ENCODE results near the gene CALML5. TPM values are rescaled to one million over a fixed set of nuclear protein-coding genes. Genes with fewer than 3 reads are reported as not detected.

Gene CALML5
- total RNA-seq, 1 experiment from 2014 or later, result not detected

DNA sequence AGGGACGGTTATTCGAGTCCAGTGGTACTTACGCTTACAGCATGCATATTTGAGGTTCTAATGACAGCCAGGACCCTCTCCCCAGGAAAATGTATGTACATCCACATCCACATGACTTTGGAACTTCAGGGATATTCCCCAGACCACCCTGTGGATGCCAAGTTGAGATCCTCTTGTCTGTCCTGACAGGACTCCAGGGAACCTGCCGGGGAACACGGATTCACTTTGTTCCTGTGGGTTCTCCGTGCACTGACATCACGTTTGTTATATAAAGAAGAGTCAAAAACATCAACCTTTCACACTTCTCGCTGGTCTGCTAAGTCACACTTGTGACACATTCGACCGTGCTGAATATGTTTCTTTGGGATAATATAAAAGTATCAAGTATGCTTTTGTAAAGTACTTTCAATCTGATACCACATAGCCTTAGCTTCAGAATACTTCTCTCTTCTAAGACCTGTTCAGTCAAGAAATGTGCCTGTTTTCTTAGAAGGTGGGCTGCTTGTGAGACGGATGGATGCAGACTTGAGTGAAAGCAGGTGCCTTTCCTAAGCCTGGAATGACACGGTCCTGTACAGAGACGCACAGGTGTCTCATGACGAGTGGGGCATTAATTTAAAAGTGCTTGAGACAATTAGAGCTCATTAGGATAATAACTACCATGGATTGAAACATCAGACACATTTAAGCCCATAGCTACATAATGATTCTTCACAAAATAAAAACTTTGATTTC, 38.7 kb downstream of the CALML5 start:
- BruUV-seq (replicated peaks), result no TSS peak
- no peak for TF ChIP-seq TCF7L2 (IDR thresholded peaks at IDR 0.05; ENCODE audit: low read depth, low read length)
- TF ChIP-seq, protein P1, sequence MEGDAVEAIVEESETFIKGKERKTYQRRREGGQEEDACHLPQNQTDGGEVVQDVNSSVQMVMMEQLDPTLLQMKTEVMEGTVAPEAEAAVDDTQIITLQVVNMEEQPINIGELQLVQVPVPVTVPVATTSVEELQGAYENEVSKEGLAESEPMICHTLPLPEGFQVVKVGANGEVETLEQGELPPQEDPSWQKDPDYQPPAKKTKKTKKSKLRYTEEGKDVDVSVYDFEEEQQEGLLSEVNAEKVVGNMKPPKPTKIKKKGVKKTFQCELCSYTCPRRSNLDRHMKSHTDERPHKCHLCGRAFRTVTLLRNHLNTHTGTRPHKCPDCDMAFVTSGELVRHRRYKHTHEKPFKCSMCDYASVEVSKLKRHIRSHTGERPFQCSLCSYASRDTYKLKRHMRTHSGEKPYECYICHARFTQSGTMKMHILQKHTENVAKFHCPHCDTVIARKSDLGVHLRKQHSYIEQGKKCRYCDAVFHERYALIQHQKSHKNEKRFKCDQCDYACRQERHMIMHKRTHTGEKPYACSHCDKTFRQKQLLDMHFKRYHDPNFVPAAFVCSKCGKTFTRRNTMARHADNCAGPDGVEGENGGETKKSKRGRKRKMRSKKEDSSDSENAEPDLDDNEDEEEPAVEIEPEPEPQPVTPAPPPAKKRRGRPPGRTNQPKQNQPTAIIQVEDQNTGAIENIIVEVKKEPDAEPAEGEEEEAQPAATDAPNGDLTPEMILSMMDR (IDR thresholded peaks at IDR 0.05), result no peak
- TF ChIP-seq POLR2AphosphoS5 (IDR thresholded peaks at IDR 0.05; ENCODE audit: low read depth, low read length), result no peak
- TF ChIP-seq SIN3A (IDR thresholded peaks at IDR 0.05; ENCODE audit: borderline replicate concordance, insufficient read depth, low read depth, low read length), result no peak
- TF ChIP-seq REST (IDR thresholded peaks at IDR 0.05; ENCODE audit: insufficient read depth in 1 of 2, low read depth in 2 of 2, low read length in 1 of 2), result no peak
- Histone ChIP-seq H3K4me3 (ENCODE audit: low read depth in 2 of 2, low read length in 2 of 2) (no peak overlapping the region), H3K9me3 (ENCODE audit: control insufficient read depth, insufficient read depth, low read depth, low read length) (no peaks in the 10 kb centered on the region), H3K27me3 (ENCODE audit: control insufficient read depth, insufficient read depth, low read length) (no peaks in the 10 kb centered on the region), H3K27ac (ENCODE audit: low read length) (no peak overlapping the region), H3K36me3 (ENCODE audit: control insufficient read depth, insufficient read depth, low read length) (peaks cover 2% of the 10 kb centered on the region; the same call in 1 of the 2 replicates), H3K4me1 (ENCODE audit: control insufficient read depth, insufficient read depth, low read length) (no peaks in the 10 kb centered on the region)
- DNase-seq (ENCODE audit: low read depth, low spot score) (no peak), ATAC-seq (no peak)
- in situ Hi-C loops (cut with HindIII; ENCODE audit: low pct_unique_long_range_greater_than_20kb, low sequenced_read_pairs) (no loop called here), intact Hi-C loops (cut with micrococcal nuclease; ENCODE audit: unreplicated experiment) (no loop called here)
- CTCF ChIA-PET, result no interaction called here
- POLR2A ChIA-PET, result interaction anchor here (0.6 kb wide), 1 partner anchor 356 kb away, joined by 22 read pairs; no protein-coding TSS in a partner anchor

GRCh38 chr10:5458949-5459747, 40.2 kb downstream of the CALML5 start:
- POLR2A ChIA-PET, result no interaction called here
- H3K36me3 ChIP-seq (ENCODE audit: control insufficient read depth, insufficient read depth, low read length), result peaks cover 11% of the 10 kb centered on the region
- H3K27ac ChIP-seq (ENCODE audit: low read length), result no peak overlapping the region
- no peak for ATAC-seq
- H3K4me3 ChIP-seq (ENCODE audit: low read depth in 2 of 2, low read length in 2 of 2), result no peak overlapping the region
- in situ Hi-C loops (cut with HindIII; ENCODE audit: low pct_unique_long_range_greater_than_20kb, low sequenced_read_pairs) (no loop called here), intact Hi-C loops (cut with micrococcal nuclease; ENCODE audit: unreplicated experiment) (no loop called here)
- no peaks in the 10 kb centered on the region for H3K9me3 ChIP-seq (ENCODE audit: control insufficient read depth, insufficient read depth, low read depth, low read length)
- no peaks in the 10 kb centered on the region for H3K27me3 ChIP-seq (ENCODE audit: control insufficient read depth, insufficient read depth, low read length)
- CTCF ChIA-PET, result interaction anchor here (0.6 kb wide), 1 partner anchor 26 kb away, joined by 8 read pairs; no protein-coding TSS in a partner anchor
- H3K4me1 ChIP-seq (ENCODE audit: control insufficient read depth, insufficient read depth, low read length), result no peaks in the 10 kb centered on the region
- no TSS peak for BruUV-seq (replicated peaks)
- DNase-seq (ENCODE audit: low read depth, low spot score), result no peak
- TF ChIP-seq TCF7L2 (IDR thresholded peaks at IDR 0.05; ENCODE audit: low read depth, low read length), result no peak
- TF ChIP-seq REST (IDR thresholded peaks at IDR 0.05; ENCODE audit: insufficient read depth in 1 of 2, low read depth in 2 of 2, low read length in 1 of 2), result no peak
- TF ChIP-seq, protein P1 (IDR thresholded peaks at IDR 0.05), result no peak
- no peak for TF ChIP-seq SIN3A (IDR thresholded peaks at IDR 0.05; ENCODE audit: borderline replicate concordance, insufficient read depth, low read depth, low read length)
- no peak for TF ChIP-seq POLR2AphosphoS5 (IDR thresholded peaks at IDR 0.05; ENCODE audit: low read depth, low read length)
